HG02870 (cell line): ENCODE measurements around the gene TSPAN5.

ENCODE experiments used
- ATAC-seq: cut with Tn5 transposase; IDR thresholded peaks from one replicate; pipeline ENCODE4 v1.9.1; 2021; ENCODE audit warnings: mild to moderate bottlenecking, moderate library complexity; ENCODE audit not compliant: unreplicated experiment

Gene TSPAN5

DNA sequence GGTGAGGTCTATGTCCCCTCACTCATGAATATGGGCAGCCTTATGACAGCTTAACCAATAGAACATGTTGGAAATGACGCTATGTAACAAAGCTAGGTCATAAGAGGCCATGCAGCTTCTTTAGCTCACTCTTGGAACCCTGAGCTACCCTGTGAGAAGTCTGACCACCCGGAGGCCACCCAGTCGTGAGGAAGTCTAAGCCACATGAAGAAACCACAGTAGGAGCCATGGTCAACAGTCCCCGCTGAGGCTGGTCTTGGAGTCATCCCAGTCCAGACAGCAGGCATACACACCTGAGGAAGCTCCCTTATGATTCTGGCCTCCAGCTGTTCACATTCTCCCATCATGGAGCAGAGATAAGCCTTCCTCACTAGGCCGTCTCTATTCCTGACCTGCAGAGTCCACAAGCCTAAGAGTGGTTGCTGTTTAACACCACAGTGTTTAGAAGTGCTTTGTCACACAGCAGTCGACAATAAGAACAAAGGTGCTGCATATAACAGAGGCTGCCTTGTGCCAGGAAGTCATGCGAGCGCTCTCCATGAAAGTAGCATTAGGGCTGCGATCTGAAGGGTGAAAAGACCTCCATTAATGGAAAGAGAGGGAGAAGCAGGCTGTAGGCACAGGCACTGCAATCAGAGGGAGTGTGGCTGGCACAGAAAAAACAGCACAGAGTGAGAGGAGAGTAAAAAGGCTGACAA lies 38.2 kb downstream of the TSPAN5 start:
- ATAC-seq: no peak

DNA sequence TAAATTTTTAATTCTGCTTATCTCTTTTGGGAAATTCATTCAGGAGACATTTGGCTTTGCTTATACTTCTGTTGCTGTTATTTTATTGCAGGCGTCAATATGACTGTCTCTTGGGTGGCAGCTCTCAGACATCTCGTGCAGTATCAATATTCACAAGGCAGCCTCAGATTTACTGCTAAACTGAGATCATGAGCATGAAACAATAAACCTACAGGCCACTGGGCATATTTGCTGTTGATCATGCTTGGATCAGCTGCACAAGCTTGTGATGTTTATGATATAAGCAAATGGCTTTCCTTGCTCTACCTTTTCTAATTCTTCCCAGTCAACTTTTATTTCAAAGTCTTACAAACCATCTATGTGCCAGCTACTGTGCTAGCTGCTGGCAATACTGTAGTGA lies 39.2 kb downstream of the TSPAN5 start:
- ATAC-seq: no peak

DNA sequence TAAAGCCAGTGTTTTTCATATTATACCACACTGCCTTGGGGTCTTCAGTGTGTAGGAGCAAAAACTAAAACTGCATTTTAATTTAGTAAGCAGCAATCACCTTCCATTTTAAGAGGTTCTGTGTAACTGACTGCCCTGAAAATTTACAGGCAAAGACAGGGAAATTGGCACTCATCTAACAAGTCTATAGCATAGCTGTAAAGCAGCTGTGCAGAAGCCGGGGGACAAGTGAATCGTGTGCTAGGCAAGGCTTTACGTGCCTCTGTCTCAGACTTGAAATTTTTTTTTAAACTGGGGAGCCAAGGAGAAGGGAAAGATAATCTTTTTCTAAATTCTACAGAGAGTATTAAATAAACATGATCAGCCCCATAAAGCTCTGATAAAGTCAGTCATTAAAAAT lies 39.7 kb downstream of the TSPAN5 start:
- no peak for ATAC-seq

DNA sequence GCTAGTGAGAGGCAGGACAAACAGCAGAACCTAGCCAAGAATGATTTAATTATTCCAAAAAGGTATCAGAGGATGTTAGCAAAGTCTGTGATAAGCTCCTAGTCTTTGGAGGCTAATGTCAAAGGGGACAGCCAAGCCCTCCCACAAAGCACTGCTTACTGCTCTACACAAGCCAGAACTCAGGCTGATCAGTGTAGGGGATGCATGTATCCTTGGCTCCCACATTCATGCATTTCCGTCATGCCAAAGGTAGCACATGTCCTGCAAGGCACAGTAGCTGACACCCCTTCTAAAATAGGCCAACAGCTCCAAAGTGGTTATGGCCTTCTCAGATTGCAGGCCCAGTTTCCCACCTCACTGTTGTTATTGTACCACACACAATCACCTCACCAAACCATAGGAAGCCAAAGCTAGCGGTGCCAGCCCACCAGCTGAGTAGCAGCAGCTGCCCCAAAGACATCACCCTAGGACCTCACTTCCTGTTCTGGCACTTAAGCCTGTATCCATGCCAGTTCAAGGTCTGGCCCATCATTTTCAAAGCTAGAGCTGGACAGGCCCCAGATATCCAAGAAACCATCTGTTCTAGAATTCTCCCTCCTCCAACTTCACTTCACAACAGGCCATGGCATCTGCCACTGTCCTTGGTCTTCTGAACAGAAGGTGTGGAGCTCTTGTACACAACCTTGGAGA lies 40.9 kb downstream of the TSPAN5 start:
- ATAC-seq: no peak

DNA sequence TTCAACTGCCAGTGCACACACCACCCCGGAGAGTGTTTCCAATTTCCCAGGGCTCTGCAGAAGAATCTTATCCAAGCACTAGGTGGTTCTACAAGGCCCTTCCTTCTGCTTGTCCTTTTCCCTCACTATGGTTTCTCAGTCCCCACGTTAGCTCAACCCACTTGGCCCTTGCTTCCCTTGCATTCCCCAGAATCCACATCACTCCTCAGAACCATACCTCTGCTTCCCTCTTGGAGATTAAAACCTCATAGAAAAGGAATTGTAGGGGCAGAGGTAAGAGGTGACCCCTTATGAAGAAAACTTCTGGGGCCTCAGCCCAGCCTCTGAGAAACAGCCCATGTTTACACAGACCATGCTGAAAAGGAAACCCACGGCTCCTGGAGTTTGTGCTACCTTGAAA lies 42.4 kb downstream of the TSPAN5 start:
- ATAC-seq: no peak

DNA sequence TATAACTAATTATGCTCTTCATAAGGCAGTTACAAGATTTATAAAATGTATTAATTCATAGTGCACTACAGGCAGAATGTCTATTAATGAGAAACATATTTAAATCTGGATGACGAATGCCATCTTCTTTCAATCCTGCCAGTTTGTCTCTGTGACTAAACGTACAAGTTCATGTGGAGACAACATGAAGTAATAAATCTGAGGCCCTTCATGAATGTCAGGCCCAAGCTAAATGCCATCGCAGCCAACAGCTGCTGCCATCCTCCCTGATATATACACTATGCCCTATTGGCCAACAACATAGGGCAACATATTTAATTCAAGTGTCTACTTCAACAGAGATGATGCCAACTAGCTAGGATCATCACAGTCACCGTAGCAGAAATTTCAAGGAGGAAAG lies 43.7 kb downstream of the TSPAN5 start:
- no peak for ATAC-seq

DNA sequence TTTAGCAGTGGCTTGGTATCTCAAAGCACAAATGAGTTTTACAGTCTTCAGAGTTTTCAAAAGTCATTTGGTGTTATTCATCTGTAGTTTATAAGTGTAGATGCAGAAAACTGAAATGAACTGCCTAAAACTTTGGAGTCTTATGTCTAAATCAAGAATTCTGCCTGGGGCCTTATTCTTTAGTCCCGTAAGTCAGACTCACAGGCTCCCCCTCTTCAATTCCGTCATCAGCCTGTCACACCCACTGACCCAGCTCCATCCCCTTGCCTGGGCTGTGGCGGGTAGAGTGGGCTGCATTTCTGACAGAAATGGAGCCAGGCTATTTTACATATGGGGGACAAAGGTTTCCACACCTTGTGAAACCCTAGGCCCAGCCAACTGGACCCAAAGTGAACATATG lies 44.3 kb downstream of the TSPAN5 start:
- no peak for ATAC-seq

DNA sequence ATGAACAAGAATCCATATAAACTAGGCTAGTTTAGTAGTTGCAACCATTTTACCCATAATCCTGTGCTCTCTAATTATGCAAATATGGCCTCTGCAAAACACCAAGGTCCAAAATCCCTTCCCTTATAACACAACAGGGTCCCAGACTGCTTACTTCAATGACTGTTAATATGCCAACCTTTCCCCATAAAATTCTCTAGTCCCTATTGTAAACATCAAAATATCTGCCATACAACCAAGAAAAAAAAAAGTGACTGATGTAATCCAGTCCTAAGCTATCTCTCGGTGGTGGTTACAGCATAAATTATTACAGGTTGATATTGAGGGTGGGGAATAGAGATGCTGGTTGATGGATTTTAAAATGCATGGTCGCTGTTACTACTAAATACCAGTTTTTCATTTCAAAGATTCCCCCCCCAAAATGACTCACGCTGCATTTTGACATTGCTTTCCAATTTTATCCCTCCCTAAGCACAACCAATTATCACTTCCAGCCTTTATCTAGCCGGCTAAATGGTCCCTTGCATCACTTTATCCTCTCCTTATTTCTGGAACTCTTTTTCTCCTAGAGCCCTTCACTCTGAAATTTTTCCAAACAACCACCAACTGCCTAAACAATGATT lies 44.8 kb downstream of the TSPAN5 start:
- no peak for ATAC-seq

DNA sequence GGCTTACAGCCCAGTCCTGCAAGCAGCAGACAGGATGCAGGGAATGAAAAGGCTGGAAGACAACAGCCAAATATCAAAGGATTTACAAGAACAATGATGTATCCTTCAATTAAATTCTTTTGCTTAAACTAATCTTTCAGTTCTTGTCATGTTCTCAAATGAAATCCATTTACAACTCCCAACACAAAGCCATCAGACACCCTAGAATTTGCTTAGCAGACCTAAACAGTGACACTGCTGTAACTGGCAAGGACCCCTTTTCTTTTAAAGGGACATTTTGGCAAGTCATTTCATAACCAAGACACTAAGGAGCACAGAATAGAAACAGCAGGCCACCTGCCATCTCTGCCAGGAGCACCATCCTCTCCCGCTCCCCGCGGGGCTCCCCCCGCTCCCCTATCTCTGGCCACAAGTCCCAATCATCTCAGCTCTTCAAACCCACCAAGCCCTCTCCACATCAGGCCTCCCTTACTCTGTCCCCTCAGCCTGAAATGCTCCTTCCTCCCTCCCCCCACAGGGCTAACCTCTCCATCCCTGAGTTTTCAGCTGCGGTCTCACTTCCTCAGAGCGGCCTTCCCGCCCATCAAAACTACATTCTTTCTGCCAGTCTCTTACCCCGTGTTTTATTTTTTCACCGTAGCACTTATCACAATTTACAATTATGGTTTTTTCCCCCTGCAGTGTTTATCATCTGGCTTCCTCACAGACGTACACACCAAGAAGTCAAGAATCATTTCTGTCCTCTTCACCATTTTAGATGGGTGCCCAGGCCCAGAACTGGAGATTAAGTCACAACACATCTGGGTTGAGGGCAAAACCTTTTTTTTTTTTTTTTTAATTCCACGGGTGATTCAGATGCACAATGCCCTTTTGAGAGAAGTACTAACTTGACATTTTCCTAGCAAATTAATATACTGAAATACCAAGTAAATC lies 45.8 kb downstream of the TSPAN5 start:
- ATAC-seq: no peak

DNA sequence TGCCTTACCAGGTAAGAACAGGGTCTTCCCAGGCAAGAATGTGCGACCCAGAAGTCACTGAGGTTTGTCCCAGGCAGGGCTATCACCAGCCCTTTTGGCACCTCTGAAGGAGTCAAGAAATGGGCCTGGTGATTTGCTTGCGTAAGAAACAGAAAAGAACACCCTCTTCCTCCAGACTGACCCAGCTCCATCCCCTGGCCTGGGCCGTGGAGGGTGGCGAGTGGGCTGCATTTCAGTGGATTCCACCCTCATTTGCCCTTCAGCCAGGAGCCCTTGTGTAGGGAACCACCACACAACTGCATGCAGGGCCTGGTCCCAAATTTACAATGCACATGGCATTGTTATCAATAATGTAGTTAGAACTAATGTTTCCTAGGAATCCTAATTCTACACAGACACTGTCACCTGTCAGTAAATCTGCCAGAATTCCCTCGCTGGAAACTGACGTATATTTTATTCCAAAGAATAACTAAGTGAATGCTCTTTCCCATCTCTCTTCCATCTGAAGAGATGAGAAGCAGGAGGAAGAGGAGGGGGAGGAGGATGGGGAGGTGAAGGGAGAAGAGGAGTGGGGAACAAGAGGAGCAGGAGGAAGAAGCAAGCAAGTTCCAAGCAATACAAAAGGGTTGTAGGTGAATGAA lies 46.6 kb downstream of the TSPAN5 start:
- ATAC-seq: no peak

DNA sequence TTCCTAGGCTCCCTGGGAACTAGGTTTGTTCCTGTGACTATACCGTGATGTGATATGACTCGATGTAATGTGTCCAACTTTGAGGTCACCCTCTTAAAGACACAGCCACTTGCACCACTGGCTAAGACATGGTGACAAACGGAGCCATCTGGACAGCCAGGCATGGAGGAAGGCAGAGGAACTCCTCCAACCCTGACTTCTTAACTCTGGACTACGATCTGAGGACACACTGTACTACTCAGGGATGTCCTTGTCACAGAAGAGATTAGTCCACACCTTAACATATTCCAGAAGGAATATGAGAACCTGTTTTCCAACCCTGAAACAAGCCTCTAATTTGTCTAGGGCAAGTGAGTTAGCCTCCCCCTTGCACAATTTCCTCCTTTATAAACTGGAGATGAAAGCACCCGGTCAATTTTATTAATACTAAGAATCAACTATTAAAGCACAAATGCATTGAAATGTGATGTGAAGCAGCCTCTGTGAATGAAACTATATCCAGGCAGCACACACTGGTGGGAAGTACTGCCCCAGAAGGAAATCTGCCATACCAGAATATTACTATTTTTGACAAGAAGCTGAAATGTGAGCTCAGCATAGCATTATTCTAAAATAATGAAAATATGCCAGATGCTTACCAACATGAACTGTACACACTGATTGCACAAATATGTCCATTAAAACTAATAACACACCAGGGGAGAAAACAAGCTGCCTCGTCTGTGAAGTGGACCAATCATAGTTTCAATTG lies 47.3 kb downstream of the TSPAN5 start:
- no peak for ATAC-seq

DNA sequence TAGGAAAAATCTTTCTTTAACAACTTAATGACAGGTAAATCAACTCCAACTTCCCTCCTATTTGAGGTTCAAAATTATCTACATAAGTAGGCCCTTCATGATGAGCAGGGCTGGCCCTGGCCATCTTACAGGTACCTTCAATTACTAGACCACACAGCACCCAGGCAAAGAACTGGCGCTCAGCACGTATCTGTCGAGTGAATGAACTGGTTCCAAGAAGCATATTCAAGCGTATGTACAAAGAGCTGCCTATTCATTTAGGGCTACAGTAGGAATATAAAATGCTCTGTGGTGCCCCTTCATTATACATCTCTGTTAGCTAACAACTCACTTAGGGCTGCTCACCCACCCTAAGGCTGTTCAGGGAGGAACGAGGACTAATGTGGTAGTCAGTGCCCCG lies 48.0 kb downstream of the TSPAN5 start:
- no peak for ATAC-seq

DNA sequence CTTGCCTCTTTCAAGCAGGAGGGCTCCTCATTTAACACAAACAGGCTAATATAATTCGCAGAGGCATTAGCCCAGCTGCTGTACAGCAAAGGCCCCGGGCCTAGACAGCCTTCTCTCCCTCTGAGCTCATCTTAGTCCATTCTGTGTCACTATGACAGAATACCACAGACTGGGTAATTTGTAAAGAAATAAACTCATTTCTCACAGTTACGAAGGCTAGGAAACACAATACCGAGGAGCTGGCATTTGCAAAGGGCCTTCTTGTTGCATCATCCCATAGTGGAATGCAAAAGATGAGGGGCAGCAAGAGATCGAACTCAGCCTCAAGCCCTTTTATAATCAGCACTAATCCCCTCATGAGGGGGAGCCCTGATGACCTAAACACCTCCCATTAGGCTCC lies 48.5 kb downstream of the TSPAN5 start:
- ATAC-seq: no peak

DNA sequence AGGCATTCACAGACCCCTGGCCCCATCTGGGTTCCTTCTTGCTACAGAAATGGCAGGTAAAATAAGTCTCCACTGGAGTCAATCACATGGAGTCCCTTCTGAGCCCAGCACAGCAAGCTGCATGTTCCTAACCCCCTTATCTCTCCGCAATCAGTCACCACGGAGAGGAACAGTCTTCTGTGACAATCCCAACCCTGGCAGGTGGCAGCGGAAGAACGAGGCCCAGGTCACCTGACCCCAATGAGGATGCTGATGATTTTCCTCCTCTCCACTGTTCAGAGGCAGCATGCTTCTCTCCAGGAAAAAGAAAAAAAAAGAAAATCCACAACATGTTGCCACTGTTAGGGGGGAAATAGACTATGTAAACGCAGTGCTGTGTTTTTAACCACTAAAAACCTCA lies 50.1 kb downstream of the TSPAN5 start:
- no peak for ATAC-seq

DNA sequence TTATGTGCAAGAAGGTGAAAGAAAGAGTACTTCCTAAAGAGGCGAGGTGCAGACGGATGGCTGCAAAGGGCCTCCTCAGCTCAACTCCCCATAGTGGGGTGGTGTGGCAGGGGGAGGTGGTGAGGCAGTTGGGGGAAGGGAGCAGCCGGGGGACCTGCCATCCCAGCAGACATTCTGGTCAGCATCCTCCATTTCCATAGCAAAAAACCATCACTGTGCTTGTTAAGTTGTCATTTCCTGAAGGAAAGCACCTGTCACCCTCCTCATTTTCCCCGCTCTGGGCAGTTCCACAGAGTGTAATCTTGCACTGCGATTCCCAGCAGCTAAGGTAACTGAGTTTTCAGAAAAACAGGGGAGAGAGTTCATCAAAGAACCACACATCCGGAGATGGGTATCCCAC lies 51.5 kb downstream of the TSPAN5 start:
- no peak for ATAC-seq

DNA sequence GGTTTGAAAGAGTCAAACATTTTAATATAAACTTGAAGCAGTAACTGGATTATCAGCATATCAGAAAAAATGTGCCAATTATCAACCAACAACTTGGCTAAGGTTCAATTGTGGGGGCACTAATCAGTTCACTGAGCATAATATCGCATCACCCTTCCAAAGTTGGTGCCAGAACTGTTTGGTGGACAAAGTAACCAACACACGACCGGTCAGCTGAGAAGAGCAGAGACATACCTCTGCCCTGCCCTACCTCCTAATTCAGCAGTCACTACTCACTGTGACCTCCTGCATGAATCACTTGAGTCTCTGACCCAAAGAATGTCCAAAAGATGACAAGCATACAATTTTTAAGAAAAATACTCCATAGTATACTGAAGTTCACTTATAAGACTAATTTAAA lies 53.2 kb downstream of the TSPAN5 start:
- ATAC-seq: no peak

DNA sequence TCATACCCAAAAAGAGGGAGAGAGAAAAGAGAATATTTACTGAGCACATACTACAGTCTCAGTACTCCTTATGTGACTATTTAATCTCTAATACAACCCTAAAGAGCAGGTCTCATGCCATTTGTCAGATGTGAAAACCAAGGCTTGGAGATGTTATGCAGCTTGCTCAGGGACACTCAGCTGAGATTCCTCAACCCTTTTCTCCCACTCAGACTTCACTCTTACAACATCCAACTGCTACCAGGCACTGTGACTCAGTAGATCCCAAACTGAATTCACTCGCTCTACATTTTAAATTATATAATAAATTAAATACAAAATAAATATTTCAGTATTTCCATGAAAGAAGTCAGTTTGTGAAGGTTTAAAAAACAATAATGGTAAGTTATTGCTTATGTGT lies 53.7 kb downstream of the TSPAN5 start:
- no peak for ATAC-seq

DNA sequence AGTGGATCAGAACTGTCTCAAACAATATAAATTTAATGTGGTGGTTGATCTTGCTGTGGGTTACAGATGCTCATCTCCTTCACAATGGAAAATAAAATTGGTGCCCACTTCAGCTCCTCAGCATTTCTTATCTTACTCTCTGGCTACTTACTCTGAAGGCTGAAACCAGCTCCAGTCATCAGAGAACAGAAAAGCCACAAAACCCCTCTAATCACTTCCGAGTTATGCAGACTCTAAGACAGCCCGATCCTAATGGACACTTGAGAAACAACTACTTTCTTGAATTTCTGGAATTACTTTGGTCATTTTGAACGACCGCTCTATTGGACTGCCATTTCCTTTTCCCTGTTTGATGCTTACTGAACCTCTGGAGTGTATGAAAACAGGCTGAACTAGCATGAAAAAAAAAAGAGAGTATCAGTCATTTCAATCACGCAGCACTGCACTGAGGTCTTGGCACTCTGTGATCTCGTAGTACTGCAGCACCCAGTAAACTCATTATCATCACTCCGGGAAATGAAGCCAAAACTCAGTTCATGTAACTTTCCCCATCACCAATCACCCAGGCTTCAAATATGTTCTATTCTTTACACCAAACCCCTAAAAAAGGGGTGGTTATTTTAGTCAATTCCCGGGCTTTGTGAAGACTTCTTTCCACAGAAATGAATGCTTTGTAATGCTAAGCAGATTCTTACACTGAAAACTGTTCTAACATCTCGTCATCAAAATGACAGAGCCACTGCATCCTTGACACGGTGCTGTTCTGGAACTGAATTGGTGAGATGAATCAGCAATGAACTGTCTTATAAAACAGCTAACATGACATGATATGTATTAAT lies 54.5 kb downstream of the TSPAN5 start:
- ATAC-seq: no peak

DNA sequence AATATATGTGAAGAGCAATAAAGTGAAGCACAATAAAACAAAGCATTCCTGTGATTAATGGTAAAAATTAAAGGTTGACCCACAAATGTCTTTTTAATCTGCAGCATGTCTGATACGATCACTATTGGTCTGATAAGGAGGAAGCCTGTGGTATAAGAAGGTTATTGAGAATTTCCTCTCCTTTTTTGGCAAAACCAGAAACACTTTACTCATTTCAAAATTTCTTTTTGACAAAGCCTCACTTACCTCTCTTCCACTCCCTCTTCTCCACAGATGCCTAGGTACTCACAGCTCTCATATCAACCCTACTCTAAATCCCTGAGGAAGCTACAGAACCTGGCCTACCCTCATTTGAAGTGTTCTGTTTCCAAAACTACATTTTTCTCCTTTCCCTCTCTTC lies 56.1 kb downstream of the TSPAN5 start:
- no peak for ATAC-seq
